GM13976 (cell line): ENCODE results near the gene ST8SIA2.

Source experiments
- DNase-seq: peaks from one replicate; pipeline ENCODE4 v3.0.0; 2012; ENCODE audit warnings: low spot score
- in situ Hi-C: fragments of 300-500 bp; cut with MboI; formaldehyde crosslinking; loops from one replicate; pipeline ENCODE4 v1.12.0; 2022; ENCODE audit warnings: low sequenced_read_pairs, mixed read lengths, inconsistent platforms; ENCODE audit not compliant: unreplicated experiment
- TF ChIP-seq, protein P1 (sequence below): IDR thresholded peaks from 2 replicates; pipeline ENCODE4 v1.5.1; 2012; ENCODE audit warnings: borderline replicate concordance, mild to moderate bottlenecking; ENCODE audit not compliant: insufficient read depth; ENCODE audit errors: extremely low read depth, missing control alignments, control extremely low read depth

ST8SIA2 gene

GRCh38 chr15:92454555-92455105, 60.9 kb downstream of the ST8SIA2 start:
- TF ChIP-seq, protein P1, sequence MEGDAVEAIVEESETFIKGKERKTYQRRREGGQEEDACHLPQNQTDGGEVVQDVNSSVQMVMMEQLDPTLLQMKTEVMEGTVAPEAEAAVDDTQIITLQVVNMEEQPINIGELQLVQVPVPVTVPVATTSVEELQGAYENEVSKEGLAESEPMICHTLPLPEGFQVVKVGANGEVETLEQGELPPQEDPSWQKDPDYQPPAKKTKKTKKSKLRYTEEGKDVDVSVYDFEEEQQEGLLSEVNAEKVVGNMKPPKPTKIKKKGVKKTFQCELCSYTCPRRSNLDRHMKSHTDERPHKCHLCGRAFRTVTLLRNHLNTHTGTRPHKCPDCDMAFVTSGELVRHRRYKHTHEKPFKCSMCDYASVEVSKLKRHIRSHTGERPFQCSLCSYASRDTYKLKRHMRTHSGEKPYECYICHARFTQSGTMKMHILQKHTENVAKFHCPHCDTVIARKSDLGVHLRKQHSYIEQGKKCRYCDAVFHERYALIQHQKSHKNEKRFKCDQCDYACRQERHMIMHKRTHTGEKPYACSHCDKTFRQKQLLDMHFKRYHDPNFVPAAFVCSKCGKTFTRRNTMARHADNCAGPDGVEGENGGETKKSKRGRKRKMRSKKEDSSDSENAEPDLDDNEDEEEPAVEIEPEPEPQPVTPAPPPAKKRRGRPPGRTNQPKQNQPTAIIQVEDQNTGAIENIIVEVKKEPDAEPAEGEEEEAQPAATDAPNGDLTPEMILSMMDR, result no peak
- in situ Hi-C loops, result no loop called here
- DNase-seq, result no peak

GRCh38 chr15:92455271-92455670, 61.6 kb downstream of the ST8SIA2 start:
- TF ChIP-seq, protein P1, result no peak
- in situ Hi-C loops, result no loop called here
- no peak for DNase-seq

GRCh38 chr15:92457471-92458041, 63.9 kb downstream of the ST8SIA2 start:
- TF ChIP-seq, protein P1, result no peak
- in situ Hi-C loops, result no loop called here
- DNase-seq, result no peak

DNA sequence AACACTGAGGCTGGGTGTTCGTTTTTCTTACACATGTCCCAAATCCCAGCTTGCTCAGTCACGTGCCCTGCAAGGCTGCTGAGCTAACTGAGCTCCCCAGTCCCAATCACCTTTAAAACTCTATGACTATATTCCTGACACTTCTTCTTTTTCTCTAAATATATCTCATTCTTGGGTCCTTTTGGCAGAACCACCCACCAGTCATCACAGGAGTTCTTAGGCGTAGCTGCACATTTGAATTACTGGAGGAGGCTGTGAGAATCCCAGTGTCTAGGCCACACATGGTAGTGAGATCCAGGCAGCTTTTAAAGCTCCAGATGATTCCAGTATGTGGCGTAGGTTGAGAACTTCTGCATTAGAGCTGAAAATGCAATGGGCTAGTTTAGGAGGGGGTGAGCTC, 66.3 kb downstream of the ST8SIA2 start:
- TF ChIP-seq, protein P1, result no peak
- in situ Hi-C loops, result no loop called here

DNA sequence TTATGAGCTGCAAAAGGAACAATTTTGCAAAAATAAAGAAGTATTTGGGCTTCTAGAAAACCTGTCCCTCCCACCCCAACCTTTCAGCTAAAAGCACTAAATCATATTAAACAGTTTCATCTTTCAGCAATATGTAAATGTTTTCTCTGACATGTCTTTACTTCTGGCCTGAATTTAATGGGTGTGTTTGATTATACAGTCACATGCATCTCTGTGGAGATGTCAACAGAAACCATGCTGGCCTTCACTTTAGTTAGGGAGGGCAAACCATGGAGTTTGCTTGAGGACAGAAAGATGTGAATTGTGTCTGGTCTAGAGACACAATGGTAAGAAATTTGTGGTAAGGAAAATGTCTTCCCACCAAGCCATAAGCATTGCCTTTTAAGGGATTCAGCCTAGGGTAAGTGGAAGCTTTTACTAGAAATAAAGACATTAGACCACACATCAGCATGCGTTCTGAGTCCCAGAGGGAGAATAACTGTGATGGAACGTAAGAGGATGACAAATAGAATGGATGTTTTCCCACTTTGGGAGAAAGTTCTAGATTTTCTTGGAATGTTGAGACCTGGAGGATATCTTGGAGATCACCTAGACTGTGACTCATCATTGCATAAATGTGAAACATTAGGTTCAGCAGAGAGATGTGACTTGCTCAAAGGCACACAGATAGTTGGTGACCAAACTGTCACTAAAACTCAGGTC, 68.9 kb downstream of the ST8SIA2 start:
- TF ChIP-seq, protein P1, result no peak
- no peak for DNase-seq
- in situ Hi-C loops, result no loop called here

More for the DNA sequence above, 66.3 kb downstream of the ST8SIA2 start:
- no peak for DNase-seq

DNA sequence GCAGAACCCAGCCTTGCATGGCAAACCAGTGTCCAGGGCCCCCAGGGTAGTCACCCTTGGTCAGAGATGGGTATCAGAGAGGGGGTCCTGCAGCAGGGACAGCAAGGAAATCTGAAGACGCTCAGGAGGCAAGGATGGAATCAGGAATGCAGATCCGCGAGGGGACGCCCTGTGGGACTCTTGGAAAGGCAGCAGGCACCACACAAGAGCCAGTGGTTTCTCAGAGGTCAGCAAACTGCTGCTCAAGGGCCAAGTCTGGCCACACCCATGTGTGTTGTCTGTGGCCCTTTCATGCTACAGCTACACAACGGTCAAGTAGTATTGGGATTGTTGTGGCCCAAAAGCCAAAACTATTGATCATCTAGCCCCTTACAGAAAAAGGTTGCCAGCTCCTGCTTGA, 69.7 kb downstream of the ST8SIA2 start:
- TF ChIP-seq, protein P1, result no peak
- in situ Hi-C loops, result no loop called here
- no peak for DNase-seq
